H1 (cell line): Measurements from ENCODE around the gene TRIM71. TPM values are rescaled to one million over a fixed set of nuclear protein-coding genes. Genes with fewer than 3 reads are reported as not detected.

Experiments
- EP300 ChIP-seq, 2 experiments: IDR thresholded peaks; 1 replicate in 1 of 2; 2 replicates in 1 of 2; pipeline ENCODE4 v1.6.1; 2011 to 2012; ENCODE audit warnings: low read depth in 2 of 2, low read length in 2 of 2, mild to moderate bottlenecking in 2 of 2, borderline replicate concordance in 1 of 2, inconsistent platforms in 1 of 2, moderate library complexity in 1 of 2
- SIX5 ChIP-seq: IDR thresholded peaks from 2 replicates; pipeline ENCODE4 v1.6.1; 2011; ENCODE audit warnings: mild to moderate bottlenecking, low read depth, low read length
- TEAD4 ChIP-seq: IDR thresholded peaks from 2 replicates; pipeline ENCODE4 v1.6.1; 2012; ENCODE audit warnings: low read depth, low read length, inconsistent platforms, mixed read lengths
- polyA plus RNA-seq, 7 experiments: library from polyadenylated mRNA; depleted of rRNA in 3 of 7; stranded (reverse) in 5 of 7; unstranded in 2 of 7; fragments of >200 nt in 5 of 7; fragments of 200-250 nt in 2 of 7; gene quantifications; 1 replicate in 5 of 7; 2 replicates in 1 of 7; 4 replicates in 1 of 7; pipeline versions ENCODE4 v1.2.1 to v1.2.3, GENCODE V29; 2011 to 2013; ENCODE audit warnings: missing spikeins in 2 of 7, mixed read lengths in 2 of 7
- total RNA-seq: library from RNA; stranded (reverse); fragmentation: NEBNext Ultra II Directional; extraction: Animal tissue kit (Norgen Biotek cat#: 25700); gene quantifications from 2 replicates; pipeline ENCODE4 v1.2.1, GENCODE V29; 2021
- TF ChIP-seq, protein P1 (sequence below): IDR thresholded peaks from 2 replicates; pipeline ENCODE4 v1.6.1; 2011; ENCODE audit warnings: low read length, improper control_type of control experiment

Gene TRIM71
- total and polyA plus RNA-seq, 2 of the 8 experiments (the other 6 are each of a cell fraction or from before 2014, with no cell fraction given): 53.7 to 293 TPM

DNA sequence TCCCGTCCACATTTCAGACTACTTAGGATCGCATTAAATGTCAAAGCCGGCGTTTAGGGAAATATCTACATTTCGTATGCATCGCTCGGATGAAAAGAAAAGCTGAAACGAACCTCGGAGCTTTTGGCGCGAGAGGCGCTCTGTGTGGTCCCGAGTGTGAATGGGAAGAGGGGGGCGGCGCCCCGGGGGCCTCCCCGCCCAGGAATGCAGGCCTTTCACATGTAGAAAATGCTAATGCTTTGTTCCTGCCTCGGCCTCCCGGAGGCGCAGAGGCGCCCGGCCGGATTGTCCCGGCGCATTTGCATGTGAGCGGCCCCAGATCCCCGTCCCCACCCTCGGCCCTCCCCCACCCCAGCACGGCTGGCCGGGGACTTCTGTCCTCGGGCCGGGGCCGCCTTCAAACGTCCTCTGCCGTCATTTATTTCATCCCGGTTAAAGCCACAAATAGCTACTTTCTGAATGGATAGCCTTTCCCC, 37.0 kb upstream of the TRIM71 start (continued):
- TF ChIP-seq TEAD4 (peak; percentile 98), SIX5 (no peak), EP300 (IDR thresholded peaks at IDR 0.05; ENCODE audit: borderline replicate concordance in 1 of 2, low read depth in 2 of 2, low read length in 2 of 2) (peak in 1 of 2 experiments; percentile 97; a peak in 2 of 3 replicates)
- TF ChIP-seq, protein P1, sequence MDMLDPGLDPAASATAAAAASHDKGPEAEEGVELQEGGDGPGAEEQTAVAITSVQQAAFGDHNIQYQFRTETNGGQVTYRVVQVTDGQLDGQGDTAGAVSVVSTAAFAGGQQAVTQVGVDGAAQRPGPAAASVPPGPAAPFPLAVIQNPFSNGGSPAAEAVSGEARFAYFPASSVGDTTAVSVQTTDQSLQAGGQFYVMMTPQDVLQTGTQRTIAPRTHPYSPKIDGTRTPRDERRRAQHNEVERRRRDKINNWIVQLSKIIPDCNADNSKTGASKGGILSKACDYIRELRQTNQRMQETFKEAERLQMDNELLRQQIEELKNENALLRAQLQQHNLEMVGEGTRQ: no peak
